Left lung (tissue), 10 donors: ENCODE results near the gene DNAJC5. TPM values are rescaled to one million over a fixed set of nuclear protein-coding genes. Genes with fewer than 3 reads are reported as not detected.

Experiments
- ATAC-seq: fragments of 200-7000 bp; cut with Tn5 transposase; one replicate; pipeline ENCODE4 v1.9.1; 2020; ENCODE audit warnings: moderate library complexity
- DNase-seq, 4 donors: peaks; one replicate each; pipeline ENCODE4 v3.0.0-alpha.2; 2013 to 2020
- H3K27ac ChIP-seq, 2 donors: fragments of 200-600 bp; sonication (generic) in 1 of 2; one replicate each; pipeline versions ENCODE4 v1.5.0 to v1.8.0; 2020 to 2021
- H3K27me3 ChIP-seq, 2 donors: fragments of 200-600 bp; sonication (generic) in 1 of 2; one replicate each; pipeline versions ENCODE4 v1.5.0 to v1.8.0; 2020 to 2021
- H3K36me3 ChIP-seq, 2 donors: fragments of 200-600 bp; sonication (generic) in 1 of 2; one replicate each; pipeline versions ENCODE4 v1.5.0 to v1.8.0; 2020 to 2021
- H3K4me1 ChIP-seq, 2 donors: fragments of 200-600 bp; one replicate each; pipeline ENCODE4 v1.8.0; 2021
- H3K4me3 ChIP-seq, 2 donors: fragments of 200-600 bp; sonication (generic) in 1 of 2; one replicate each; pipeline versions ENCODE4 v1.5.0 to v1.8.0; 2020 to 2021; ENCODE audit warnings: mild to moderate bottlenecking in 1 of 2
- H3K9me3 ChIP-seq, 2 donors: fragments of 200-600 bp; sonication (generic) in 1 of 2; one replicate each; pipeline versions ENCODE4 v1.5.0 to v1.8.0; 2020 to 2021
- intact Hi-C, 2 donors: fragments of 100-400 bp; cut with DNase I; formaldehyde crosslinking; loops; one replicate each; pipeline versions ENCODE4 v1.11.2 to v1.14.2; 2022
- polyA plus RNA-seq, 6 donors: library from polyadenylated mRNA; unstranded; fragments of 120-200 nt; gene quantifications; one replicate each; pipeline ENCODE4 v1.2.1, GENCODE V29; 2013; ENCODE audit not compliant: insufficient read length in 6 of 6
- total RNA-seq, 2 donors: library from RNA; stranded (reverse); fragmentation: NEBNext Ultra II Directional; extraction: Animal tissue kit (Norgen Biotek cat#: 25700); gene quantifications; one replicate each; pipeline ENCODE4 v1.2.1, GENCODE V29; 2021
- TF ChIP-seq, protein P1 (sequence below), 2 donors: fragments of 200-600 bp; sonication (generic) in 1 of 2; IDR thresholded peaks; one replicate each; pipeline versions ENCODE4 v1.5.0 to v1.8.0; 2021; ENCODE audit warnings: antibody characterized with exemption in 2 of 2
- donor health status: DM: no; HTN: yes; CAD: no.
- donor health status: DM: no; HTN: no; CAD: no.

Gene DNAJC5
- total and polyA plus RNA-seq, 8 donors, result 17.5 to 59.5 (median 25.3) TPM

DNA sequence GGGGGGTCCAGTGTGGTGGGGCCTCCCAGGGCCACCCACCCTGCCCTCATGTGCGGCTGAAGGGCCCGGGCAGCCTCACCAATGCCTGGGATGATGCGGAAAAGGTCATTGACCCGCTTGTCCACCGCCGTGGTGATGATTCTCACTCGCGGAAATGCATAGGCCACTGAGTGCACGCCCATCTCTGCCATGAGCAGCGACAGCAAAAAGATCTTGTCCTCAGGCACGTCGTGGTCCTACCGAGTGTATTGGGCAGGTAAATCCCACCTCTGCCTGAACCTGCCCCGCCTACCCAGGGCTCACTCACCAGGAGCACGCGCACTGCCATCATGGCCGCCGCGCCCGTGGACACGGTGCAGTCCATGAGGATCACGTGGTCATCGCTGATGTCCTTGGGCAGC is 45.1 kb downstream of the DNAJC5 start:
- Histone ChIP-seq H3K27me3 (no peaks in the 10 kb centered on the region), H3K27ac (no peak overlapping the region), H3K36me3 (peaks cover 0 to 87% of the 10 kb centered on the region in 2 donors), H3K4me1 (peaks cover 0 to 38% of the 10 kb centered on the region in 2 donors), H3K4me3 (no peak overlapping the region), H3K9me3 (no peaks in the 10 kb centered on the region)
- intact Hi-C loops, result no loop called here
- TF ChIP-seq, protein P1, sequence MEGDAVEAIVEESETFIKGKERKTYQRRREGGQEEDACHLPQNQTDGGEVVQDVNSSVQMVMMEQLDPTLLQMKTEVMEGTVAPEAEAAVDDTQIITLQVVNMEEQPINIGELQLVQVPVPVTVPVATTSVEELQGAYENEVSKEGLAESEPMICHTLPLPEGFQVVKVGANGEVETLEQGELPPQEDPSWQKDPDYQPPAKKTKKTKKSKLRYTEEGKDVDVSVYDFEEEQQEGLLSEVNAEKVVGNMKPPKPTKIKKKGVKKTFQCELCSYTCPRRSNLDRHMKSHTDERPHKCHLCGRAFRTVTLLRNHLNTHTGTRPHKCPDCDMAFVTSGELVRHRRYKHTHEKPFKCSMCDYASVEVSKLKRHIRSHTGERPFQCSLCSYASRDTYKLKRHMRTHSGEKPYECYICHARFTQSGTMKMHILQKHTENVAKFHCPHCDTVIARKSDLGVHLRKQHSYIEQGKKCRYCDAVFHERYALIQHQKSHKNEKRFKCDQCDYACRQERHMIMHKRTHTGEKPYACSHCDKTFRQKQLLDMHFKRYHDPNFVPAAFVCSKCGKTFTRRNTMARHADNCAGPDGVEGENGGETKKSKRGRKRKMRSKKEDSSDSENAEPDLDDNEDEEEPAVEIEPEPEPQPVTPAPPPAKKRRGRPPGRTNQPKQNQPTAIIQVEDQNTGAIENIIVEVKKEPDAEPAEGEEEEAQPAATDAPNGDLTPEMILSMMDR (IDR thresholded peaks at IDR 0.05), result no peak
- DNase-seq (peak in 1 of 4 donors; percentile 52), ATAC-seq (no peak)

DNA sequence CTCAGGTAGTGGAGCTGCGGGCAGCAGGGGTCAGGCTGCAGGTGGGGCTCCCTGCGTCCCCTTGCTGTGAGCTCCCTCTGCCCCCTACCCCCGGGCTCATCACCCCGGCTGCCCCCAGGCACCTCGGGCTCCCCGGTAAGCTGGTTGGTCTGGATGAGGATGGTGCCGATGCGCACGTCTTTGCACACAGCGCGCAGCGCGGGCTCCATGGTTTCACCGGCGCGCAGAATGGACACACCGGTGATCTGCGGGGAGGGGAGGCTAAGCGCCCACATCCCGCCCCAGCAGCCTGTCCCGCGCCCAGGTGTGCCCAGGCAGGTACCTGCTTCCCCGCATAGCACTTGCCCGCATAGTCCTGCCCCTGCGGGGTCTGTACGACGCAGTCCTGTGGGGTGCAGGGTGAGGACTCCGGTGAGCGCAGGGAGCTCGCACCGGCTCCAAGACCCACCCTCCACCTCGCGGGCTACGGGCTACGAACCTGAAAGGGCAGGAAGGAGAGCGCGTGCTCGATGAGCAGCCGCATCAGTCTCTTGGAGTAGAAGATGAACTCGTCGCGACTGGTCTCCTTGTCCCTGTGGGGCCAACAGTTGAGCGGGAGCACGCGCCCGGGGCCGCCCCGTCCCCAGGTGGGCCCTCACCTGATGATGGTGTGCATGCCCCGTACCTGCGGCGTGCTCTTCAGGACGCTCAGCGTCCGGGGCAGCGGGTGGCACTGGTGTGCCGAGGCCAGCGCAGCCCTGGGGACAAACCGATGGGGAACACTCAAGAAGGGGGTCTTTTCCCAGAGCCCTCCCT is 45.7 kb downstream of the DNAJC5 start:
- intact Hi-C loops, result no loop called here
- Histone ChIP-seq H3K4me3 (no peak overlapping the region), H3K27me3 (no peaks in the 10 kb centered on the region), H3K9me3 (no peaks in the 10 kb centered on the region), H3K4me1 (peaks cover 0 to 38% of the 10 kb centered on the region in 2 donors), H3K27ac (peak overlapping the region in 1 of 2 donors; percentile 83), H3K36me3 (peaks cover 0 to 87% of the 10 kb centered on the region in 2 donors)
- ATAC-seq (no peak), DNase-seq (peak in 1 of 4 donors; percentile 79)
- TF ChIP-seq, protein P1 (IDR thresholded peaks at IDR 0.05), result no peak

DNA sequence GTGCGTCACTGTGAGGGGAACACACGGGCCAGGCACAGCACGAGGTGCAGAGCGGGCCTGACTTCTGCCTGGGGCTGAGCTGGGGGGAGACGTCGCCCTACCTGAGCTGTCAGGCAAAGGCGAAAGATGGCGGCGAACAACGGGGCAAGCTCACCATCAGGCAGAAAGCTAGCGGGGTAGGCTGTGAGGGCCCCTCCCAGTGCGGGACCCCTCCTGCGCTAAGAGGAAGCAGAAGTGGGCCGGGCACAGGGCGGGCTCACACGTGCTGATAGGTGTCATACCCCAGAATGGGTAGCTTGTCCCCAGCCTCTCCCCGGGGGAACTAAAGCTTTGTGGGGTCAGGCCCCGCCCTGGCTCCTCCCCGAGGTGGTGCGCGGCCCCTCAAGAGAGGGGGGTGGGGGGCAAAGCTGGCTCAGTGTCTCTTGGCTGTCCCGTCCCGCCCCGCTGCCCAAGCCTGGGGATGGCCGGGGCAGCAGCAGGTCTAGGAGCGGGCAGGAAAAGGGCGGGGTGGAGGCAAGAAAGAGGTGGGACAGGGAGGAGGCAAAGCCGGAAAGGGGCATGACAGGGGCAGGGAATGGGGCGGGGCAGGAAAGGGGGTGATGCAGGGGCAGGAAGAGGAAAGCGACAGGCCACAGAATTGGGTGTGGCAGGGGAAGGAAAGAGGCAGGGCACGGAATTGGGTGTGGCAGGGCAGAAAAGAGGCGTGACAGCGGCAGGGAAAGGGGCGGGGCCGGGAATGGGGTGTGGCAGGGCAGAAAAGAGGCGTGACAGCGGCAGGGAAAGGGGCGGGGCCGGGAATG is 46.6 kb downstream of the DNAJC5 start:
- peak; percentile 16 for ATAC-seq
- intact Hi-C loops, result no loop called here
- no peaks in the 10 kb centered on the region for H3K27me3 ChIP-seq

DNA sequence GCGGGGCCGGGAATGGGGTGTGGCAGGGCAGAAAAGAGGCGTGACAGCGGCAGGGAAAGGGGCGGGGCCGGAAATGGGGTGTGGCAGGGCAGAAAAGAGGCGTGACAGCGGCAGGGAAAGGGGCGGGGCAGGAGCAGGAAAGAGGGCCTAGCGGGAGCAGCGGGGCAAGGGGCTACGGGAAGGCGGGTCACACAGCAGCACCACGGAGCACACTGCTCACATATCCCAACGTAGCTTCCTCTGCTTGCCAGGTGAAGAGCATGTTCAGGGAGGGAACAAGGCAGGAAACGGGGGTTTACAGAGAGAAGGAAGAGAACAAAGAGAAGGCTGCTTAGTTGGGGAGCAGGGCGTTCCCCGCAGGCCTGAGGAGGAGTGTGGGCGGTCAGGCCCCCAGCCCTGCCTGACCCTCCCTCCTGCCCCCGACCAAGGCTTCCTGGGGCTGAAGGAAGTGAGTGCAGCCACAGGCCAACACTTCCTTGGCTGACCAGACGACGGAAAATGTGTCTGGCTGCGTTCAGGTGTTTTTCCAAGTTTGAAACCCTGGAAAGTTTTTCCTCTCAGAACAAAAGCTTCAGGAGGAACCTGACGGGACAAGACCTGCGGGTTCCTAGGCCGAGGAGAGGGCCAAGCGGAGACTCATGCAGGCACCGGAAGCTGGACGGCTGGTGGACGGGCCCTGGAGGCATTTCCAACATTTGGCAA is 47.5 kb downstream of the DNAJC5 start:
- ATAC-seq, result peak; percentile 3
- Histone ChIP-seq H3K4me1 (peaks cover 0 to 45% of the 10 kb centered on the region in 2 donors), H3K9me3 (no peaks in the 10 kb centered on the region), H3K36me3 (peaks cover 0 to 78% of the 10 kb centered on the region in 2 donors), H3K27ac (peak overlapping the region; percentile 33 to 73), H3K4me3 (no peak overlapping the region), H3K27me3 (no peaks in the 10 kb centered on the region)
- peak in 2 of 4 donors; percentile 30 to 86 for DNase-seq
- TF ChIP-seq, protein P1 (IDR thresholded peaks at IDR 0.05), result no peak
- intact Hi-C loops, result no loop called here

More for the DNA sequence above, 46.6 kb downstream of the DNAJC5 start:
- Histone ChIP-seq H3K36me3 (peaks cover 0 to 87% of the 10 kb centered on the region in 2 donors), H3K9me3 (no peaks in the 10 kb centered on the region), H3K4me1 (peaks cover 0 to 38% of the 10 kb centered on the region in 2 donors), H3K4me3 (no peak overlapping the region), H3K27ac (peak overlapping the region; percentile 39 to 83)
- peak in 2 of 4 donors; percentile 76 to 88 for DNase-seq
- TF ChIP-seq, protein P1 (IDR thresholded peaks at IDR 0.05), result no peak
